GM21367 (cell line): ENCODE results near the gene GOLGA5.
A peak's percentile ranks its signal among the peaks of the same experiment; 100 is the strongest.
"Not testable (repeated sequence)": the region's sequence is repeated elsewhere in the genome, so short reads cannot be mapped to it uniquely, and the experiment has no call there.

Source experiments
- ATAC-seq: cut with Tn5 transposase; IDR thresholded peaks from one replicate; pipeline ENCODE4 v1.9.1; 2021; ENCODE audit not compliant: unreplicated experiment

GOLGA5 gene

GRCh38 chr14:92819680-92820535 lies 25.8 kb downstream of the GOLGA5 start:
- ATAC-seq, result not testable (repeated sequence)

- not testable (repeated sequence) for ATAC-seq
Observed at GRCh38 chr14:92820536-92820840, 26.4 kb downstream of the GOLGA5 start.

- no peak for ATAC-seq
Observed at GRCh38 chr14:92830902-92831301, 36.8 kb downstream of the GOLGA5 start.

DNA sequence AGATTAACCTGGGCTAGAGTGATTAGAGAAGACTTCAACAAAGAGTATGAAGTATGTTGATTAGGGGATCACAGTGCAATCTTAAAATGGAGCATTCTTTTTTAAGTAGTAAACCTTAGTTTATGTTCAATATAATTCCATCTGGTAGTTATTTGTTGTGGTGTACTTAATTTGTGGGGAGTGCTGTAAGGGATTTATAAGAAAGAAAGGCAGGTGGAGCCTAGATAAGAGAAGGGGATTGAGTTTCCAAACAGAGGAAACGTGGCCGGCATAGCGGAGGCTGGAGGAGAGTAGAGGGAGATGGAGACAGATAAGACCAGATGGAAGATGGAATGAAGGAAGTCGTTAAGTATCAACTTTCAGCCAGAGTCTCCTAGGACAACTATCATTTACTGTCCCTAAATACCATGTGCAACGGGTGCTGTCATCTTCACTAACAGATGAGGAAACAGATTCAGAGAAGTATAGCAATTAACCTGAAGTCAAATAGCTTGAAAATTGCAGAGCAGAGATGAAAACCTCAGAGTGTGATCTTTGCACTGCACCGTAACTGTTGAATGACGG lies 38.1 kb downstream of the GOLGA5 start:
- ATAC-seq, result no peak

GRCh38 chr14:92841930-92842329 lies 47.8 kb downstream of the GOLGA5 start:
- ATAC-seq, result no peak

GRCh38 chr14:92844204-92844603 lies 50.1 kb downstream of the GOLGA5 start:
- ATAC-seq, result no peak

- peak; percentile 85 for ATAC-seq
Observed at GRCh38 chr14:92846162-92846897, 52.2 kb downstream of the GOLGA5 start.

DNA sequence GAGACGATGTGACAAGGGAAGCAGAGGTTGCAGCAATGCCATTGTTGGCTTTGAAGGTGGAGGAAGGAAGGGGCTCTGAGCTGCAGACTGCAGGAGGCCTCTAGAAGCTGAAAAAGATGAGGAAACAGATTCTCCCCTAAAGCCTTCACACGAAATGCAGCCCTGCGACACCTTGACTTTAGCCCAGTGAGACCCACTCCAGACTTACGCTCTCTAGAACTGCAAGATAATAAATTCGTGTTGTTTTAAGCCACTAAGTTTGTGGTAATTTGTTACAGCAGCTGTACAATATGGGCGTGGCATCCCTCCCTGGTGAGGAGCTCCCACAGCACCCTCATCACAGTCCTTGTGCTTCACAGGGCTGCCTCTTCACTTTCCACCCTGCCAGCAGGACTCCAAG lies 53.2 kb downstream of the GOLGA5 start:
- ATAC-seq, result no peak

DNA sequence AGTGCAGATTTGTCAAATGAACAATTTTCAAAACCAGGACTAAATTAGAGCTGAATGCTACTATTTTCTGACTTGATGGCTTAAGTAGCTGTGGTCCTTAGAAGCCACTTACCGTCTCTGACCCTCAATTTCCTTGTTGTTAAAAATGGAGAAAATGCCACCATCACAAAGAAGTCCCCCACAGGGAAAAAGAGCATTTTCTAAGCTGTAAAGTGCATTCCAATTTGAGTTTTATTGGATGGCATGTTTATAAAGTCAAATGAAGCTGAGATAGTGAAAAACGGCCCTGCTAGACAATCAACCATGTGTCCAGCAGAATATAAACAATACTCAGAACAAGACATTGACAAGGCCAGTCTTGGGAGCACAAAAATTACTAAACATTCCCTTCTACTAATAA lies 53.6 kb downstream of the GOLGA5 start:
- ATAC-seq, result no peak

GRCh38 chr14:92848887-92849286 lies 54.8 kb downstream of the GOLGA5 start:
- no peak for ATAC-seq

DNA sequence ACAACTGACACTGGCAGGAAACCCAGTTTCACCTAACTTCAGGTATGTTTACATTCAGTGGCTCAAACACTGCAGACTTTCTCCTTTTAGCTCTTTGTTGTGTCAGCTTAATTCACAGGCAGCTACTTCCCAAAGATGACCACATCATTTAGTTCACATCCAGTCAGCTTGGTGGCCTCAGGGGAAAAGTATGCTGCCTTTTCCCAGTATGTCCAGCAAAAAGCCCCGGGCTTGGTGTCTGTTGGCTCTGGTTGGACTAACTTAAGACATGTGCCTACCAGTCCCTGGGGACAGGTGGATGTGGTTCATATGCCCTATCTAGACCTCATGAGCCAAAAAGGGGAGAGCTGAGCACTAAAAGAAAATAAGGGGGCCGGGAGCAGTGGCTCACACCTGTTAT lies 56.4 kb downstream of the GOLGA5 start:
- no peak for ATAC-seq

DNA sequence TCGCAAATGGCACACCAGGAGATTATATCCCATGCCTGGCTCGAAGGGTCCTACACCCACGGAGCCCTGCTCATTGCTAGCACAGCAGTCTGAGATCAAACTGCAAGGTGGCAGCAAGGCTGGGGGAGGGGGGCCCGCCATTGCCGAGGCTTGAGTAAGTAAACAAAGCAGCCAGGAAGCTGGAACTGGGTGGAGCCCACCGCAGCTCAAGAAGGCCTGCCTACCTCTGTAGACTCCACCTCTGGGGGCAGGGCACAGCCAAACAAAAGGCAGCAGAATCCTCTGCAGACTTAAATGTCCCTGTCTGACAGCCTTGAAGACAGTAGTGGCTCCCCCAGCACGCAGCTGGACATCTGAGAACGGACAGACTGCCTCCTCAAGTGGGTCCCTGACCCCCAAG lies 59.0 kb downstream of the GOLGA5 start:
- ATAC-seq, result not testable (repeated sequence)

- no peak for ATAC-seq
Observed at GRCh38 chr14:92860049-92860840, 66.1 kb downstream of the GOLGA5 start.

DNA sequence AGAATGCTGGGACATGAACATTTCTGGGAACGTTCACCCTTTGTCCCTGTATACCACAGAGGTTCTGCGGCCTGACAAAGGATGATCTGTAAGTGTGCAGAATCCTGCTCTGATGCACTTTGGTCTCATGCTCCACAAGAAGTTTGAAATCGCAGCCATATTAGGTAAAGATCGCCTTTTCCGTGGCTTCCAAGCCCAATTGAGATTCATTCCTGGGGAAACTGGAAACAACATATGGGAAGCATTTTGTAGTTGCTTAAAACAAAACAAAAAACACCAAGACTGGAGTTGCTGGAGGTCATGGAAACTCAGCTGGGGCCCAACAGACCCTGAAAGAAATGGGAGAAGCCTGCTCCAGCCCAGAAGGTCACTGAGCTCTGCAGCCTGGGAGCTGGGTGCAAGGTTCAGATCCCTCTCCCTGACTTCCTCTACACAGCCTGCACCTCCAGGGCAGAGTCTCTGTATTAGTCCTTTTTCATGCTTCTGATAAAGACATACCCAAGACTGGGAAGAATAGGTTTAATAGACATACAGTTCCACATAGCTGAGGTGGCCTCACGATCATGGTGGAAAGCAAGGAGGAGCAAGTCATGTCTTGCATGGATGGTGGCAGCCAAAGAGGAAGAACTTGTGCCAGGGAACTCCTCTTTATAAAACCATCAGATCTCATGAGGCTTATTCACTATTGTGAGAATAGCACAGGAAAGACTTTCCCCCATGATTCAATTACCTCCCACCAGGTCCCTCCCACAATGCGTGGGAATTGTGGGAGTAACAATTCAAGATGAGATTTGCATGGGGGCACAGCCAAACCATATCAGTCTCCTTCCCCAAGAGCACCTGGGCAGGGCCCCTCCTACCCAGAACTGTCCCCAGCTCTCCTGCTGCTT lies 68.0 kb downstream of the GOLGA5 start:
- no peak for ATAC-seq

DNA sequence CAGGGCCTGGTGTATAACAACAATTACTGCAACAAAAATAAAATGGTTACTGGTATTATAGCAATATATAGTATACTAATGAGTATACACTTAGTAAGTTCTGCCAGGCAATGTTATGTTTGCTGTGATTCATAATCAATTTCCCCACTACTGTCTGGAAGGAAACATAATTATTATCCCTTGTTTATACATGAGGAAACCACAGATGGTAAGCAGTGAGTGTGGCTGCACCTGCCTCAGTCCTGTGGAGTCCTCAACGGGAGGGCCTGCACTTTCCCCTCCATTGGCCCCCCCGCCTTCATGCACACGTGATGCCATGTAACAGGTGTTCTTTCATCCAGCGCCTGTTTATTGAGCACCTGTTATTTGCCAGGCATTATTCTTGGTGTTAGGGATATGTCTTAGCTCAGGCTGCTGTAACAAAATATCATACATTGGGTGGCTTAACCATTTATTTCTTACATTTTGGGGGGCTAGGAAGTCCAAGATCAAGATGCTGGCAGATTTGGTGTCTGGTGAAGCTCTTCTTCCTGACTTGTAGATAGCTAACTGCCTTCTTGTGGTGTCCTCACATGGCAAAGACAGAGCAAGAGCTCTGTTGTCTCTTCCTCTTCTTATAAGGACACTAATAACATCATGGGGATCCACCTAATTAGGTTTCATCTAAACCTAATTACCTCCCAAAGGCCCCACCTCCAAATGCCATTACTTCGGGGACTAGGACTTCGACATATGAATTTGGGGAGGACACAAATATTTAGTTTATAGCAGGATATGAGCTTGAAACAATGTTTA lies 69.4 kb downstream of the GOLGA5 start:
- ATAC-seq, result no peak

DNA sequence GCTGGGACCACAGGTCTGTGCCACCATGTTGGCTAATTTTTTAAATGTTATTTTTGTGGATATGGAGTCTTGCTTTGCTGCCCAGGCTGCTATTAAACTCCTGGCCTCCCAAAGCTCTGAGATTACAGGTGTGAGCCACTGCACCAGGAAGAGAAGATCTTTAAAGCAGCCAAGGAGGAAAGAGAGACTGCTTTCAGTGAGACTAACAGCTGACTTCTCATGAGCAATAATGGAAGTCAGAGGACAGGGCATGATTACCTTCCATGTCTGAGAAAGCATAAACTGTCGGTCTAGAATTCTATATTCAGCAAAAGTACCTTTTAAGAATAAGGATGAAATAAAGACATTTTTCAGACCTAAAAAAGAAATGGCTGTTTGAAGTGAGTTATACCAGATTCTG lies 71.6 kb downstream of the GOLGA5 start:
- no peak for ATAC-seq

- ATAC-seq, result no peak
Observed at GRCh38 chr14:92866181-92866752, 72.2 kb downstream of the GOLGA5 start.

- no peak for ATAC-seq
Observed at GRCh38 chr14:92866901-92867865, 73.1 kb downstream of the GOLGA5 start.
